COLO829 (cell line): ENCODE data around the gene PRKCZ.

ENCODE experiments used
- DNase-seq: peaks from one replicate; pipeline ENCODE4 v3.0.0; 2012; ENCODE audit warnings: low spot score

The PRKCZ gene

DNA sequence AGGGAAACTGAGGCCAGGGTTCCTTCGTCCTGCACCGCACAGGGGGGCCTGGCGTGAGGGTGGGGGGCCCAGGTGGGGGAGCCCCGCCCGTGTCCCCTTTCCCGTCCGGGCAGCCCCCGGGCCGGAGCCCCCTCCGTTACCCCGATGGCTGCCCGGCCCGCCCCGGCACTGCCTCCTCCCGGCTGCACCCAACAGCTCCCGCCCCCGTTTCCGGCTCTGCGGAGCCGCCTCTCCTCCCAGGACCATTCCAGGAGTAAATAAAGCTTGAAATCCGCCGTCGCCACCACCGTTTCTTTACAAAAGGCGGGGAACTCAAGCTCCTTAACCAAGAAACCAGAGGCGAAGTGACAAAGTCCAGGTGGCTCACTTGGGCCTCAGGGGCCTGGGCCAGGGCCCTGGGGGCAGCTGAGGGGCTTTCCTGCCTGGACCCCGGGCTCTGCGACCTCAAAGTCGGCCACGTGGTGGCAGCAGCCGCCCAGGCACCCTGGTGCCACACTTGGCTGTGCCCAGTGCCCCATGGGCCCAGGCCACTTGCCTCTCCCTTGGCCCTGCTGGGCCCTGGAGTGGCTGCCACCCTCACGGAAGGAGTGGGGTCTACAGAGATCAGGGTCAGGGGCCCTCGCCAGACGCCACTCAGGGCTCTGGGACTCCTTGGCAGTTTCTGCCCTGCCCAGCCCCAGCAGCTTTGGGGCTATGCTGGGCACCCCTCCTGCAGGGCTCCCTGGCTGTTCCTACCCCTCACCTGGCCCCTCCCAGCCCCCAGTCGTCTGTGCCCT lies 144.9 kb downstream of the PRKCZ start:
- DNase-seq = peak; percentile 78

DNA sequence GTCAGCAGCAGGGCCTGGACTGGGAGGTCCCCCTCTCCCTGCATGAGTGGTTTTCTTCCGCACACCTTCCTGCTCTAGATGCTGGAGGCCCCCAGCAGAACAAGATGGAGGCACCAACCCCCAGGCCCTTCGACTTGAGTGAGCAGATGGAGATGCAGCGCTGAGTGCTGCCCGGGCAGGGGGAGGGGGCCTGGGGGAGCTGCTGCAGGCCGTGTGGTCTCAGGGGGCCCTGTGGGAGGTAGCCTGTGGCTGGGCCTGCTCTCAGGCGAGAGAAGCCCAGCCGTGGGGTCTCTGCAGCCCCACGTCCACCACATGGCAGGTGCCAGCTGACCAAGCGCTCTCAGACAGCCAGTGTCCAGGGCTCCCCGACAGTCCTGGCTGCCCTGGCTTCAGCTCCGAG lies 145.6 kb downstream of the PRKCZ start:
- no peak for DNase-seq

DNA sequence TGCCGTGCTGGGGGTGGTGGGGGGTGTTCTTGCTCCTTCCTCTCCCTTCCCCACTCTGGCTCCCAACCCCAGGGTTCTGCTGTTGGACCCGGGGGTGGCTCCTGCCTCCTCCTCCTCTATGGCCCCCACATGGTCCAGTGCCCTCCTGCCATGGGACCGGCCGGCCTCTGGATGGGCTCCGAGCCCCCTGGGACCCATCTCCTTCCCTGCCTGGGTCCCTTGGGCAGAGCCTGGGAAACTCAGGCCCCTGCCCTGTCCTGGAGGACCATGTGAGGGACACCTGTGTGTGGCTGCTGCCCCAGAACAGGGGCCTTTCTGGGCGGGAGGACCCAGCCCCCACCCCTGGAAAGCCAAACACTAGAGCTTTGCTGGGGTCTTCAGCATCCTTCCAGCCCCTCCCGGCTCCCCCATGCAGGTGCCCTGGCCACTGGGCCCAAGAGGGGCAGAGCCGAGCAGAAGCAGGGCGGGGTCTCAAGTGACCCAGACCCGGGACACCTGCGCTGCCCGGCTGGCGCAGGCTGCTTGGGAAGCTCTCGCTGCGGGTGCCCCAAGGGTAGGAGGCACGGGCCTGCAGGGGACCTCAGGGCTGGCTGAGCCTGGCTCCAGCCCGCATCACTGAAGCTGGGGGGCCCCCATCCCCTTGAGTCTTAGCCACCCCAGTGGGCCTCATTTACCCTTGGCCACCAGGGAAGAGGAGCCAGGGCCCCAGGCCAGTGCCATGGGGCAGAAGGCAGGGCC lies 146.9 kb downstream of the PRKCZ start:
- no peak for DNase-seq

GRCh38 chr1:2197707-2198165 lies 147.5 kb downstream of the PRKCZ start:
- DNase-seq = no peak

GRCh38 chr1:2198571-2198970 lies 148.4 kb downstream of the PRKCZ start:
- DNase-seq = no peak

DNA sequence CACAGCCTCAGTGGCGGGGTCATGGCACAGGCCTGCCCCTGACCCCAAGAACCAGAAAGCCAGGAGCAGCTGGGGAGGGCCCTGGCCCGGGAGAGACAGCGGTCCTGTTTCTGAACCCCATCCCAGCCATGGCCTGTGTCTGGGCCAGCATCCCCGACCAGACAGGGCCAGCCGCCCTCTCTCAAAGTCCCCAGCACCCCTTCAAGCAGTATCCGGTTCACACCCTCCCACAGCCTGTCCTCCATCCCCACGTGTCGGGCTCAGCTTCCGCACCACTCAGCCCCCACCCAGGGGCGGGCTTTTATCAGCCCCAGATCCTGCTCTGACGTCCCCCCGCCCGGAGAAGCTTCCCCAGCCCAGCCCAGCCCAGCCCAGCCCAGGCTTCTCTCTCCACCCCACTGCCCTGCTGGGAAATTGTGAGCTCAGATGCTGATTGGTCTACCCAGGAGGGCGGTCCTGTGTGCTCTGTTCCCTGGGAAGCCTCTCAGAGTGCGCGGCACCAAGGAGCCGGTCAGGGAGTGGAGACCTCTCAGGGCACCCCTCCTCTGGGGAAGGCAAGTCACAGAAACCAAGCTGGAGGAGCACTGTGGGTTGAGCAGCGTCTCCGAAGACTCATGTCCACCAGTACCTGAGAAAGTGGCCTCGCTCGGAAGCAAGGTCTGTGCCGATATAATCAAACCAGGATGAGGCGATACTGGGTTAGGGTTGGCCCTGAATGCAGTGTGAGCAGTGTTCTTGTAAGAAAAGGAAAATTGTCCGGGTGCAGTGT lies 149.0 kb downstream of the PRKCZ start:
- DNase-seq = peak; percentile 81

DNA sequence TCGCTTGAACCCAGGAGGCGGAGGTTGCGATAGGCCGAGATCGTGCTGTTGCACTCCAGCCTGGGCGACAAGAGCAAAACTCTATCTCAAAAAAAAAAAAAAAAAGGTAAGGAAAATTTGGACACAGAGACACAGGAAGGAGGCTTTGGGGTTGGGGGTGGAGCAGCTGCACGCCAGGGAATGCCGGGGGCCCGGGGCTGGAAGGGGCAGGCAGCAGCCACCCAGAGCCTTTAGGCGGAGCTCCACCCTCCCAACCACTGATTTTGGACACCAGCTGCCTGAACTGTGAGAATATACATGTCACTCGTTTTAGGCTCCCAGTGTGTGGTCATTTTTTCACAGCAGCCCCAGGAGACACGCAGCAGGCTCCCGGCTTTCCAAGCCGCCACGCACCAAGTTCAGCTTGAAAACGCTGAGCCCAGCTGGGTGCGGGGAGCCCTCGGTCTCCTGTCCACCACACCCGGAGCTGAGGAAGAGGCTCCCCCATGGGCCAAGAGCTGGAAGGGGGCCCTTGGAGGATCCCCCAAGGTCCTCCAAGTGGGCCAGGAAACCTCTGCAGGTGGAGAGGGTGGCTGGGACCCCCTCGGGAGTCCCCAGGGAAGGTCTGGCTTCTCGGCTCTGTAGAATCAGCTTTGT lies 150.2 kb downstream of the PRKCZ start:
- DNase-seq = no peak

DNA sequence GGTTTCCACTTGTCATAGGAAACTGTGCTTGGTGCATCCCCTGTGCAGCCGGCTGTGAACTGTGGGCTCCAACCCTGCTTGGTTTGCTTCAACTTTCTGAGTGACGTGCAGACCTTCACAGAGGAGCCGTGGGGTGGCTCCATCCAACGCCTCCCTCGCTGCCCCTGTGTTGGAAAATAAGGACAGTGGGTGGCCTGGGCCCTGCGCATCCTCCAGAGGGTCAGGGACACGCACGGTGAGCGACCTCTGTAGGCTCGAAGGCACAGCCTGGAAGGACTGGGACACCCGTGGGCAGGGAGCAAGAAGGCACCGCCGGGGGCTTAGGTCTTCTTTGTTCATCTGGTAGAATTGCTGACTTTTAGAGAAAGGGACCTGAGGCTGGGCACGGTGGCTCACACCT lies 150.9 kb downstream of the PRKCZ start:
- no peak for DNase-seq

DNA sequence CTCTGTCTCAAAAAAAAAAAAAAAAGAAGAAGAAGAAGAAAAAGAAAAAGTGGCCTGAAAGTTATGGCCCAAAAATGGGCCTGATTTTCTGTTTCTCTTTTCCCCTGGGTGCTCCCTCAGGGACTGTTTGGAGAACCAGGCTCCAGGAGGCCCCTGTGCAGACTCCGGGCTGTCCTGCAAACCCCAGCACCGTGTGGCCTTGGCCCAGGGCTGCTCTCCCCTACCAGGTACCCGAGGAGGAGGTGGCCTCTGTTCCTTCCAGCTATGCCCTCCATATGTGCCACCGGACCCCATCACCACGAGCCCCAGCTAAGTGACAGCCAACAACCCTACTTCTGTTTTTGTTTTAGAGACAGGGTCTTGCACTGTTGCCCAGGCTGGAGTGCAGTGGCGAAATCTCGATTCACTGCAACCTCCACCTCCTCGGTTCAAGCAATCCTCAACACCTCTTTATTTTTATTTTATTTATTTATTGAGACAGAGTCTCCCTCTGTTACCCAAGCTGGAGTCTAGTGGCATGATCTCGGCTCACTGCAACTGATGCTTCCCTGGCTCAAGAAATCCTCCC lies 151.9 kb downstream of the PRKCZ start:
- no peak for DNase-seq

DNA sequence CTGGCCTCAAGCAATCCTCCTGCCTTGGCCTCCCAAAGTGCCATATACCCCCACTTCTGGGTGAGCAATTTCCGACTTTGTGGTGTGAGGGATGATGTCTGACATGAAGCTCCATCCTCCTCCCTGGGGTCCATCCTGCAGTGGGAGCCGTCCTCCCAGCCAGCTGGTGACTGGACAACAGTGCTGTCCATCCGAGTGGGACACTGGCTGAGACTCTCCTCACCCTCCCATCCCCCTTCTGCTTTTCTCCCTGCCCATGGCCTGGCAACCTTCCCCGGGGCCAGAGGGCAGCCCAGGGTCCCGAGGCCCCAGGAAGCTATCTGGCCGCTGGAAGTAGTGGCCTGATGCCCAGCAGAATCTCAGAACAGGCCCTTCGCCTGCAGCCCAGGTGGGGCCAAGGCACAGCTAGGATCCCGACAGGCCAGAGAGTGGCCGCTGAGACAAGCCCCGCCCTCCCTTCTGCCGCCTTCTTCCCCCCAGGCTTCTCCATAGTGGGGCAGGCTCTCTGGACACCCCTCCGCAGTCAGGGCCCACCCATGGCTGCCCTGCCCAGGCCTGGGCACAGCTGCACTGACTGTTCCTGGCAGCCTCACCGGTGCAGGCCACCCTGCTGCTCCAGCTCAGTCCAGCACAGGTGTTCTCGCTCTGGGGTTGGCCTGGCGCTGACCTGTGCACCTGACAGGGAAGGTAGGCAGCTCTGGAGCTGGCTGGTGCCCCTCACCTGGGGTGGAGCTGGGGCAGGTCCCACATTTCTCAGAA lies 152.8 kb downstream of the PRKCZ start:
- DNase-seq = no peak

DNA sequence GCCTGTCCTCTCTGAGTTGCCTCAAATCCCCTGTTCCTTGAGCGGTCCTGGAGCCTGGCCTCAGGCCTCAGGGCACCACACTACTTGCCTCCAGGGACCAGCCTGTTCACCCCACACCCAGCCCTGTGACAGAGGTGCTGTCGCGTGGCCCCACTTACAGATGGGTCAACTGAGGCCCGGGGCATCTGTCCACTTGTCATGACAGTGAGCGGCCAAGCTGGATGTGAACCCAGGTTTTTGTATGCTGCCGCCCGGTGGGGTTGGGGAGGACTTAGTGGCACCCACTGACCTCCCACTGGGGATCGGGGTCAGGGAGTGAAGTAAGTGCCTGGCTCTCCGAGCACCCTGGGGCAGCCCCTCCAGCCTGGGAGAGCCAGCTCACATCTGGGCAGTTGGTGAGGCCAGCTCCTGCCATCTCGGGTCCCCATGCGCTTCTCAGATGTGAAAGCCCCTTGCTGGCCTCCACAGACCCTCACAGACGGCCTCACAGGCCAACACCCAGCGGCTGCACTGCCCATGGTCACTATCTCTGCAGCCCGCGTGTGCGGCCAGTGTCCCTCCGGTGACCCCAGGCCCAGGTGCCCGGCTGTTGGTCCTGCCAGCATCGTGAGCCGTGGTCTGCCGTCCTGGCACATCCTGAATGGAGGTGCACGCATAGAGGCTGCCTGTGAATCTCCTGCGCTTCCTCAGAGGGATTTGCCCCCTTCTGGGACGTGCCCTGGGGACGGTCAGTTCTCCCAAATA lies 153.6 kb downstream of the PRKCZ start:
- no peak for DNase-seq

DNA sequence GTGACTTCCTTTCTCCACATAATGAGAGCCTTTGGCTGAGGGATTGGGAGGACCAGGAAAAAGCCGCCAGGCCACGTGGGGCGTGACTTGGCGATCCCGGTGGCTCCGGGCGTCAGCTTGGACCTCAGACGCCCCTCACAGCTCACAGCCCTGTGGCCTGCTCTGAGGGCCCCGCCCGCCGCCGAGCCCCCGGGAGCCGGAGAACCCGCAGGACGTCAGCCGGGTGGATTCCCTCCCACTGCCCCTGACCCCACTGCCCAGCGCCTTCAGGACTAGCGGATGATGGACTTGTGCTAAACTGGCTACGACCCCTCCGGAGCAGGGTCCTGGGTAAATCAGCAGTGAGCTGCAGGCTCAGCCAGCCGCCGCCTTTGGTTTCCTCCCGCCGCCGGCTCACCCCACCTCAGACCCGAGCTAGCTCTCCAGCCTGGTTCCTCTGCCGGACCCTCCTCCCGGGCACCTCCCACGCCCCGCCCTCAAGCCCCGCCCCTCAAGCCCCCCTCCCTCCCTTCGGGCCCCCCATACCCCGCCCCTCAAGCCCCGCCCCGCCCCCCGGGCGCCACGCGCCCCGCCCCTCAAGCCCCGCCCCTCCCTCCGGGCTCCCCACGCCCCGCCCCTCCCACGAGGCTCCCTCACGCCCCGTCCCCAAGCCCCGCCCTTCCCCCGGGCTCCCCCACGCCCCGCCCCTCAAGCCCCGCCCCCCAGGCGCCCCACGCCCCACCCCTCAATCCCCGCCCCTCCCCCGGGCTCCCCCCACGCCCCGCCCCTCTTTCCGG lies 154.4 kb downstream of the PRKCZ start:
- no peak for DNase-seq

DNA sequence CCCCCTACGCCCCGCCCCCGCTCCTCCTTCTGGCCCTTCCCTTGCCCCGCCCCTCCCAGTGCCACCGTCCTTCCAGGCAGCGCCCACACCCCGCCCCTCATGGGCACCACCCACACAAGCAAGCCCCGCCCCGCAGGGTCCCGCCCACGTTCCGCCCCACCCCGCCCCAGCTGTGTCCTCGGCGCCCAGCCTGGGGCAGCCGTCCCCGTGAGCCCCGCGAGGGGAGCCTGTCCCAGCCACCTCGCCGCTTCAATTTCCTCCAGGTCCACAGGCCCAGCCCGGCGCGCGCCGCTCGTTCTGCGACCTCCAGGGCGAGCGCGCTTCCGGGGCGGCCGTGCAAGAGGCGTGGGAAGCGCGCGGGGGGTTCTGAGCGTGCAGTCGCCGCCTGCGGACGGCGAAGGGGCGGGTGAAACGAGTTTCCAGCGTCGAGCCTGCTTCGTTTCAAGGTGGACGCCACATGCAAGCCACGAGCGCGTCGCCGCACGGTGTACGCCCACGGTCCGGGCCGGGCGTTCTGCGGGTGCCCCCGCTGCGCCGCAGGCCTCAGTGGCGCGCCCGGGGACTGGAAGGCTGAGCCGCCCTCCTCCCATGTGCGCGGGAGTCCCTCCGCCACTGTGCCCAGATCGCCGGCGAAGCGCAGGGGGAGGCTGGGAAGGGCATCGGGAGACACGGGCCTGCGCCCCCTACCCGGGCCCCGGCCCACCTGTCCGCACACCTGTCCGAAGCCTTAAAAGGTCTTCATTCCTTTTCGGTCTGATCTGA lies 155.2 kb downstream of the PRKCZ start:
- peak; percentile 92 for DNase-seq

GRCh38 chr1:2206813-2207487 lies 156.7 kb downstream of the PRKCZ start:
- no peak for DNase-seq

- DNase-seq = no peak
These were observed 158.4 kb downstream of the PRKCZ start for GRCh38 chr1:2208309-2209239.

DNA sequence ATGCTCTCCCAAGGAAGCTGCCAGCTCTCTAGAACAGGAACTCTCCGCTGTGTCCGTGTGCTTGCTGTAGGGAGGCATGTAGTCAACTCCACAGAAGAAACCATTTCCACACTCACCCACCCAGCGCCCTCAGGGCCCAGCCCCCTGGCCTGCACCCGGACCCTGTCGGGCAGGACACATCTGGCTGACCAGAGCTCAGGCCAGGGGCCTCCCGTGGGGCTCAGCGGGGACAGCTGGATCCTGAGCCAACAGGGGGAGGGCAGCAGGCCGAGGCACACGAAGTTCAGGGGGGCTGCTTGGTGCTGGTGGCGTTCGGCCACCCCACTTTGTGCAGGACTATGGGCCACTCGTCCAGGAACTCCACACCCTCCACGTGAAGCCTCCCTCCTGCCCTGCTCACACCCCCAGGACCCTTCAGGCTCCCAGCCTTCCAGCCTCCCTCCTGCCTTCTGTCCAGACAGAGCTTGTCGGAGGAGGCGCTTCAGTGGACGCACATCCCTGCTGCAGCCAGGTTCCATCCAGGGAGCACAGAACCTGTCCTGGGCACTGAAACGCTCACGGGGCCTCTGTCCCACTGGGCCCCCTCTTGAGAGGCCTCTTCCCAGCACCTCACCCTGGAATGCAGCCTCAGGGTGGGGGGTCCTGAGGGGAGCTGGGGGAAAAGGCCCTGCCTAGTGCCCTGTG lies 159.3 kb downstream of the PRKCZ start:
- DNase-seq = no peak
